Endothelial cell of umbilical vein (primary cell): ENCODE results near the gene DENND4A. TPM values are rescaled to one million over a fixed set of nuclear protein-coding genes. Genes with fewer than 3 reads are reported as not detected.

ENCODE experiments used
- BruUV-seq: library from RNA; stranded (reverse); fragments of 400-500 nt; replicated peaks from 2 replicates; lab custom pipeline; 2021; lab: Mats Ljungman, UMichigan
- CTCF ChIA-PET: fragments of 300-600, 350-600 bp; sonication (Branson Sonifier 250); formaldehyde crosslinking; loops from one replicate; lab custom pipeline; 2021; ENCODE audit warnings: antibody characterized with exemption, inconsistent platforms; lab: Charles Lee
- POLR2A ChIA-PET: fragments of 300-600, 350-600 bp; sonication (Branson Sonifier 250); formaldehyde crosslinking; loops from one replicate; lab custom pipeline; 2021; ENCODE audit warnings: antibody characterized with exemption, inconsistent platforms; lab: Charles Lee
- DNase-seq: peaks from one replicate; pipeline ENCODE4 v3.0.0-alpha.2; 2011; ENCODE audit warnings: low read depth, low spot score
- FAIRE-seq: peaks from 2 replicates; lab custom pipeline; 2011; peaks lifted over from hg19 to GRCh38; lab: Jason Lieb, UNC
- H2AFZ ChIP-seq: 2 replicates; pipeline ENCODE4 v1.6.0; 2012; ENCODE audit warnings: low read depth, low read length, control low read depth, inconsistent platforms
- H3K27ac ChIP-seq: 2 replicates; pipeline ENCODE4 v1.5.1; 2011; ENCODE audit warnings: low read depth, mild to moderate bottlenecking, control low read depth, low read length, moderate library complexity; ENCODE audit not compliant: insufficient read depth
- H3K27me3 ChIP-seq, 2 experiments: 2 replicates each; pipeline versions ENCODE4 v1.6.0 to v1.6.1; 2011; ENCODE audit warnings: low read length in 2 of 2, mixed read lengths in 1 of 2; ENCODE audit not compliant: control insufficient read depth in 2 of 2, insufficient read depth in 2 of 2
- H3K36me3 ChIP-seq, 2 experiments: 2 replicates in 1 of 2; 3 replicates in 1 of 2; pipeline ENCODE4 v1.5.1; 2011; ENCODE audit warnings: low read length in 2 of 2, mild to moderate bottlenecking in 1 of 2, moderate library complexity in 1 of 2; ENCODE audit not compliant: control insufficient read depth in 2 of 2, insufficient read depth in 2 of 2; ENCODE audit errors: extremely low read depth in 1 of 2
- H3K4me1 ChIP-seq: 3 replicates; pipeline ENCODE4 v1.5.1; 2011; ENCODE audit warnings: mild to moderate bottlenecking, low read length; ENCODE audit not compliant: control insufficient read depth, insufficient read depth; ENCODE audit errors: extremely low read depth
- H3K4me2 ChIP-seq: 2 replicates; pipeline ENCODE4 v1.6.1; 2011; ENCODE audit warnings: low read length, control low read depth, mixed read lengths; ENCODE audit not compliant: insufficient read depth
- H3K4me3 ChIP-seq, 3 experiments: fragments of 200-600 bp in 1 of 3; sonication (generic), shearing (Covaris generic) in 1 of 3; replicated peaks in 1 of 3; 2 replicates each; pipeline ENCODE4 v1.5.1; 2011 to 2016; ENCODE audit warnings: control low read depth in 3 of 3, low read length in 3 of 3, mild to moderate bottlenecking in 2 of 3, inconsistent platforms in 1 of 3, low read depth in 1 of 3, moderate library complexity in 1 of 3; ENCODE audit not compliant: insufficient read depth in 1 of 3
- H3K79me2 ChIP-seq: 2 replicates; pipeline ENCODE4 v1.6.0; 2012; ENCODE audit warnings: low read length, inconsistent platforms; ENCODE audit not compliant: control insufficient read depth, insufficient read depth
- H3K9ac ChIP-seq: replicated peaks from 2 replicates; pipeline ENCODE3; 2011; ENCODE audit warnings: low read length, control low read depth; ENCODE audit not compliant: insufficient read depth; ENCODE audit errors: extremely low read depth
- H3K9me1 ChIP-seq: replicated peaks from 3 replicates; pipeline ENCODE4 v1.6.0; 2011; ENCODE audit warnings: mild to moderate bottlenecking, low read length; ENCODE audit not compliant: control insufficient read depth, insufficient read depth; ENCODE audit errors: extremely low read depth
- H3K9me3 ChIP-seq: replicated peaks from 2 replicates; pipeline ENCODE4 v1.5.1; 2012; ENCODE audit warnings: low read length, inconsistent platforms; ENCODE audit not compliant: control insufficient read depth, insufficient read depth
- H4K20me1 ChIP-seq: replicated peaks from 2 replicates; pipeline ENCODE3; 2011; ENCODE audit warnings: mild to moderate bottlenecking, low read length; ENCODE audit not compliant: control insufficient read depth, insufficient read depth; ENCODE audit errors: extremely low read depth
- EZH2 ChIP-seq: IDR thresholded peaks from 2 replicates; pipeline ENCODE4 v1.6.1; 2012; ENCODE audit warnings: borderline replicate concordance, low read depth, mild to moderate bottlenecking, moderate library complexity, low read length, inconsistent platforms; ENCODE audit not compliant: severe bottlenecking
- FOS ChIP-seq: IDR thresholded peaks from 2 replicates; pipeline ENCODE4 v1.6.1; 2011; ENCODE audit warnings: mild to moderate bottlenecking, low read length, moderate library complexity, borderline replicate concordance; ENCODE audit not compliant: insufficient read depth
- GATA2 ChIP-seq: IDR thresholded peaks from 2 replicates; pipeline ENCODE4 v1.7.0; 2011; ENCODE audit warnings: low read depth, mild to moderate bottlenecking, moderate library complexity, mixed read lengths, low read length; ENCODE audit not compliant: insufficient read length, insufficient read depth
- JUN ChIP-seq: IDR thresholded peaks from 2 replicates; pipeline ENCODE4 v1.6.1; 2011; ENCODE audit warnings: borderline replicate concordance, low read depth; ENCODE audit not compliant: insufficient read length, insufficient read depth
- MYC ChIP-seq: IDR thresholded peaks from one replicate; pipeline ENCODE4 v1.6.1; 2011; ENCODE audit warnings: mild to moderate bottlenecking, low read depth, low read length
- POLR2A ChIP-seq: IDR thresholded peaks from 2 replicates; pipeline ENCODE4 v1.6.1; 2012; ENCODE audit warnings: low read depth, mild to moderate bottlenecking, control low read depth, low read length
- POLR2AphosphoS5 ChIP-seq: IDR thresholded peaks from 2 replicates; pipeline ENCODE4 v1.6.1; 2012; ENCODE audit warnings: low read depth, mild to moderate bottlenecking, control low read depth, low read length, moderate library complexity; ENCODE audit not compliant: insufficient read depth
- dilution Hi-C: fragments of 300-500 bp; cut with MboI; formaldehyde crosslinking; loops from one replicate; pipeline ENCODE4 v1.15.0; 2019; ENCODE audit warnings: low sequenced_read_pairs; ENCODE audit not compliant: extremely low pct_ligation_motif_present
- intact Hi-C: fragments of 100-400 bp; cut with micrococcal nuclease; formaldehyde crosslinking; loops from one replicate; pipeline ENCODE4 v1.10.0; 2022
- polyA plus RNA-seq, 4 experiments: library from polyadenylated mRNA; depleted of rRNA in 3 of 4; stranded (reverse) in 3 of 4; unstranded in 1 of 4; fragments of >200 nt; gene quantifications; 2 replicates each; pipeline versions ENCODE4 v1.2.1 to v1.2.3, GENCODE V29; 2011 to 2012; ENCODE audit warnings: missing spikeins in 1 of 4
- total RNA-seq: library from RNA; stranded (reverse); gene quantifications from 2 replicates; pipeline ENCODE4 v1.2.3, GENCODE V29; 2021
- TF ChIP-seq, protein P1 (sequence below): IDR thresholded peaks from 2 replicates; pipeline ENCODE4 v1.6.1; 2011; ENCODE audit not compliant: insufficient read depth, insufficient read length
- TF ChIP-seq, protein P2 (sequence below), 2 donors: IDR thresholded peaks; 1 replicate in 1 of 2; 2 replicates in 1 of 2; pipeline ENCODE4 v1.5.1; 2011; ENCODE audit warnings: low read length in 2 of 2, mild to moderate bottlenecking in 2 of 2, moderate library complexity in 2 of 2, control low read depth in 1 of 2, inconsistent platforms in 1 of 2, low read depth in 1 of 2; ENCODE audit not compliant: insufficient read depth in 1 of 2; ENCODE audit errors: extremely low read depth in 1 of 2

DENND4A gene
- total and polyA plus RNA-seq, 2 donors (not counting 3 experiments of a cell fraction or from before 2014, with no cell fraction given) = 5.7 to 22.2 TPM

DNA sequence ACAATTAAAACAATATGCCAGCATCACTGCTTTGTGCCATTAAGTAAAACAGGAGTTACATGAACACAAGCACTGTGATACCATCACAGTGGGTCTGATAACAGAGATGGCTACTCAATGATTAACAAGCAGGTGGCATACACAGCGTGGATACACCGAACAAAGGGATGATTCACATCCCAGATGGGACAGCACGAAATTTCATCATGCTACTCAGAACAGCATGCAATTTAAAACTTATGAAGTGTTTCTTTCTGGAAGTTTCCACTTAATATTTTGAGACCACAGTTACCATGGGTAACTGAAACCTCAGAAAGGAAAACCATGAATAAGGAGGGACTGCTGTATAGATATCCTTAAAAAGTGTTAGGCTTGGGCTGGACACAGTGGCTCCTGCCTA lies 125.8 kb downstream of the DENND4A start:
- Histone ChIP-seq H3K27ac (peak overlapping the region; percentile 7), H3K36me3 (peaks cover 0 to 4% of the 10 kb centered on the region in 2 experiments), H3K9me3 (no peaks in the 10 kb centered on the region), H3K9me1 (no peaks in the 10 kb centered on the region), H4K20me1 (no peaks in the 10 kb centered on the region), H3K4me3 (no peak overlapping the region), H2AFZ (no peak overlapping the region), H3K4me2 (no peak overlapping the region), H3K9ac (no peak overlapping the region), H3K4me1 (peaks cover 7% of the 10 kb centered on the region), H3K27me3 (no peaks in the 10 kb centered on the region), H3K79me2 (no peaks in the 10 kb centered on the region)
- ChIA-PET POLR2A (no interaction called here), CTCF (no interaction called here)
- dilution Hi-C loops = no loop called here
- TF ChIP-seq, protein P1, sequence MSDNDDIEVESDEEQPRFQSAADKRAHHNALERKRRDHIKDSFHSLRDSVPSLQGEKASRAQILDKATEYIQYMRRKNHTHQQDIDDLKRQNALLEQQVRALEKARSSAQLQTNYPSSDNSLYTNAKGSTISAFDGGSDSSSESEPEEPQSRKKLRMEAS = no peak
- TF ChIP-seq POLR2A (no peak), GATA2 (peak; percentile 13)
- DNase-seq = peak; percentile 28
- intact Hi-C loops = no loop called here
- BruUV-seq = no TSS peak
- FAIRE-seq = no peak

DNA sequence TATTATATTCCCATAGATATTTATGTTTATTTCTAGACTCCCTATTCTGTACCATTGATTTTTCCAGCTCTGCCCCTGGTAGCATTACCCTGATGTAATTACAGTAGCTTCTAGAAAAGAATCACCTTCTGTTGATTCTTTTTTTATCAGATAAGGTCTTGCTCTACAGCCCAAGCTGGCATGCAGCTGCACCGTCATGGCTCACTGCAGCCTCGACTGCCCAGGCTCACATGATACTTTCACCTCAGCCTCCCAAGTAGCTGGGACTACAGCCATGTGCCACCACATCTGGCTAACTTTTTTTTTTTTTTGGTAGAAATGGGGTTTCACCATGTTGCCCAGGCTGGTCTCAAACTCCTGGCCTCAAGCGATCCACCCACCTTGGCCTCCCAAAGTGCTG lies 128.6 kb downstream of the DENND4A start:
- H2AFZ ChIP-seq = no peak overlapping the region
- H3K79me2 ChIP-seq = no peaks in the 10 kb centered on the region
- no TSS peak for BruUV-seq
- no peaks in the 10 kb centered on the region for H4K20me1 ChIP-seq
- no peak for DNase-seq
- H3K9me1 ChIP-seq = no peaks in the 10 kb centered on the region
- no peaks in the 10 kb centered on the region for H3K27me3 ChIP-seq
- FAIRE-seq = no peak
- no peak overlapping the region for H3K9ac ChIP-seq
- H3K36me3 ChIP-seq = peaks cover 0 to 5% of the 10 kb centered on the region in 2 experiments
- dilution Hi-C loops (no loop called here), intact Hi-C loops (no loop called here)
- POLR2A ChIA-PET = no interaction called here
- no peaks in the 10 kb centered on the region for H3K9me3 ChIP-seq
- H3K4me3 ChIP-seq = no peak overlapping the region
- CTCF ChIA-PET = interaction anchor here (1.0 to 1.4 kb wide), 2 partner anchors 73 to 193 kb away, joined by 3 to 4 read pairs; no protein-coding TSS in a partner anchor
- H3K4me1 ChIP-seq = no peaks in the 10 kb centered on the region
- no peak overlapping the region for H3K27ac ChIP-seq
- no peak for TF ChIP-seq GATA2
- no peak for TF ChIP-seq MYC
- no peak for TF ChIP-seq JUN
- TF ChIP-seq FOS = no peak
- TF ChIP-seq POLR2A = no peak
- TF ChIP-seq, protein P2, sequence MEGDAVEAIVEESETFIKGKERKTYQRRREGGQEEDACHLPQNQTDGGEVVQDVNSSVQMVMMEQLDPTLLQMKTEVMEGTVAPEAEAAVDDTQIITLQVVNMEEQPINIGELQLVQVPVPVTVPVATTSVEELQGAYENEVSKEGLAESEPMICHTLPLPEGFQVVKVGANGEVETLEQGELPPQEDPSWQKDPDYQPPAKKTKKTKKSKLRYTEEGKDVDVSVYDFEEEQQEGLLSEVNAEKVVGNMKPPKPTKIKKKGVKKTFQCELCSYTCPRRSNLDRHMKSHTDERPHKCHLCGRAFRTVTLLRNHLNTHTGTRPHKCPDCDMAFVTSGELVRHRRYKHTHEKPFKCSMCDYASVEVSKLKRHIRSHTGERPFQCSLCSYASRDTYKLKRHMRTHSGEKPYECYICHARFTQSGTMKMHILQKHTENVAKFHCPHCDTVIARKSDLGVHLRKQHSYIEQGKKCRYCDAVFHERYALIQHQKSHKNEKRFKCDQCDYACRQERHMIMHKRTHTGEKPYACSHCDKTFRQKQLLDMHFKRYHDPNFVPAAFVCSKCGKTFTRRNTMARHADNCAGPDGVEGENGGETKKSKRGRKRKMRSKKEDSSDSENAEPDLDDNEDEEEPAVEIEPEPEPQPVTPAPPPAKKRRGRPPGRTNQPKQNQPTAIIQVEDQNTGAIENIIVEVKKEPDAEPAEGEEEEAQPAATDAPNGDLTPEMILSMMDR (IDR thresholded peaks at IDR 0.05; ENCODE audit: extremely low read depth in 1 of 2, insufficient read depth in 1 of 2, low read depth in 1 of 2, low read length in 2 of 2) = no peak
- TF ChIP-seq POLR2AphosphoS5 = no peak
- no peak for TF ChIP-seq EZH2
- TF ChIP-seq, protein P1 = no peak
- H3K4me2 ChIP-seq = no peak overlapping the region
